Stimulated activated CD8-positive, alpha-beta memory T cell treated with anti-CD3 and anti-CD28 coated beads, Interleukin-7, amount 100 ng/mL, for 24 hours (primary cell): ENCODE measurements around the gene ITSN2.
"Not testable (repeated sequence)": the region's sequence is repeated elsewhere in the genome, so short reads cannot be mapped to it uniquely, and the experiment has no call there.

Experiments
- DNase-seq: peaks from one replicate; pipeline ENCODE4 v3.0.0-alpha.2; 2020; ENCODE audit warnings: low read depth

ITSN2 gene

GRCh38 chr2:24363301-24363700, 3.0 kb upstream of the ITSN2 start:
- DNase-seq: no peak

GRCh38 chr2:24362253-24362652, 1.9 kb upstream of the ITSN2 start:
- DNase-seq: no peak

- DNase-seq: no peak
Observed at GRCh38 chr2:24360963-24361330, 611 bp upstream of the ITSN2 start.

GRCh38 chr2:24359129-24360049, 947 bp downstream of the ITSN2 start:
- no peak for DNase-seq

DNA sequence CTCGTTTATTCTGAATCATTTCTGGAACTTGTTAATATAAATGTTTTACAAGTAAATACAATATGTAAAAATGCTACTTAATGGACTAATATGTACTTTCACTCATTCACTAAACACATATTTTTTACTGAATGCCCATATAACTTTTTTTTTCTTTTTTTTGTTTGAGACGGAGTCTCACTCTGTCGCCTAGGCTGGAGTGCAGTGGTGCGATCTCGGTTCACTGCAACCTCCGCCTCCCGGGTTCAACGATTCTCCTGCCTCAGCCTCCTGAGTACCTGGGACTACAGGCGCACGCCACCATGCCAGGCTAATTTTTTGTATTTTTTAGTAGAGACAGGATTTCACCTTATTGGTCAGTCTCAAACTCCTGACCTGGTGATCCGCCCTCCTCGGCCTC, 2.6 kb downstream of the ITSN2 start:
- not testable (repeated sequence) for DNase-seq

DNA sequence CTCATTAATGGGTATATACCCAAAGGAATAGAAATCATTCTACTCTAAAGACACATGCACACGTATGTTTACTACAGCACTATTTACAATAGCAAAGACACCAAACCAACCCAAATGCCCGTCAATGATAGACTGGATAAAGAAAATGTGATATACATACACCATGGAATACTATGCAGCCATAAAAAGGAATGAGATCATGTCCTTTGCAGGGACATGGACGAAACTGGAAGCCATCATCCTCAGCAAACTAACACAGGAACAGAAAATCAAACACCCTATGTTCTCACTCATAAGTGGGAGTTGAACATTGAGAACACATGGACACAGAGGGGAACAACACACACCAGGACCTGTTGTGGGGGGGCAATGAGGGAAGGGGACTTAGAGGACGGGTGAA, 3.2 kb downstream of the ITSN2 start:
- DNase-seq: not testable (repeated sequence)

GRCh38 chr2:24354957-24355356, 5.4 kb downstream of the ITSN2 start:
- DNase-seq: no peak

GRCh38 chr2:24354395-24354794, 5.9 kb downstream of the ITSN2 start:
- DNase-seq: no peak

DNA sequence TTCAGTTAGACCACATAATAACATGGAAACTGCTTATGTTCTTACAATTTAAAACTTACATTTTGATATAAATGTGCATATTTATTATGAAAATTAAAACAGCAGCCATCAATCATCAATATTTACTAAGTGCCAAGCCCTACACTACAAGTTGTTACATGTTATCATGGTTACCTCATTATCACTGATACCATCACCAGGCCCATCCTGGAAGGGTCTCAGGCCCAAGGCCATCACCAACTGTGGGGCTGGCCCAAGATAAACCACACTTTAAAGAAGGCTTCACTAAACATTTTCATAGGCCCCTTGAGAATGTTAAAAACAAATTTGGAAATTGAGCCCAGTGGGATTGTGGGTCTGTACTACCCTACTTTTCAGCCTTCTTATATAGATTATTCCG, 6.4 kb downstream of the ITSN2 start:
- no peak for DNase-seq

GRCh38 chr2:24353364-24353763, 7.0 kb downstream of the ITSN2 start:
- no peak for DNase-seq

GRCh38 chr2:24352664-24353063, 7.7 kb downstream of the ITSN2 start:
- DNase-seq: no peak

GRCh38 chr2:24351981-24352380, 8.4 kb downstream of the ITSN2 start:
- no peak for DNase-seq

GRCh38 chr2:24351627-24351938, 8.8 kb downstream of the ITSN2 start:
- DNase-seq: no peak

DNA sequence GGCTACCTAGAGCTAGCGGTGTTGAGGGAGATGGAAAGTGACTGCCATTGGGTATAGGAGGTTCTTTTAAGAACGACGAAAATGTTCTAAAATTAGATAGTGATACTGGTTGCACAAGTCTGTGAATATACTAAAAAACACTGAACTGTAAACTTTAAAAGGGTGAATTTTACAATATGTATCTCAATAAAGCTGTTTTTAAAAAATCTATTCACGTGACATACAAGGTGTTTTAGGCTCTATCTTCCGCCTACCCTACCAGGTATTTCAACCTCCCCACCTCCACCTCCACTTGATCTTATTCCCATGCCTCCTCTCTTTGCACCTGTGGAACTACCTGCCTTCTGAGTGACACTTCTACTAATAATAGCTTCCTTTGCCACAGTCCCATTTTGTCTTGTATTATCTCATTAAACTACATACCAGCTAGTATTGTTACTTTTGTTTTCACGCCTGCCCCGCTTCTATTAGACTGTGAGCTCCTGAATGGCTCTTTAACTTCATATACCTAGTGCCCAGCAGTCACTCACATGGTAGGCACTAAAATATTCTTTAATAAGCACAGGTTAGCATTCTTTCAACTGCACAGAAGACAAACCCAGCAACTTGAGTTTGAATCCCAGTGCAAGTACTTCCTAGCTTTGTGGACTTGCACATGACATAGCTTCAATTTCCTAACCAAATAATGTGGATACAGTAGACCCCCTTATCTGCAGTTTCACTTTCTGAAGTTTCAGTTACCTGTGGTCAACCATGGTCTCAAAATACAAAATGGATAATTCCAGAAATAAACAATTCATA, 9.3 kb downstream of the ITSN2 start:
- DNase-seq: no peak

DNA sequence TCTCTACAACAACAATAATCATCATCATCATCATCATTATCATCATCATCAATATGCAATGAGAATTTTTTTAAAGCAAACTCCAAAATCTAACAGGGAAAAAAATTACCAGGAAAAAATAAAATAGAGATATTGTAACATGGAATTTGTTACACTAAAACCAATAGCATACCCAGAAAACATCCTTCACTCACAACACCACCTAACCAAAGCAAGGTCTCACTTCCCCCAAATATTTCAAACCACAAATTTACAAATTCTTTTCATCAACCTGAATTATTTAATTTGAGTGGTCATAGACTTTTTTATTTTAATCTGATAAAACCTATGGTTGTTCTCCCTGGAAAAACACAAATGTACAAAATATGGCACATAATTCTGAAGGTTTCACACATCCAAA, 11.2 kb downstream of the ITSN2 start:
- DNase-seq: no peak

DNA sequence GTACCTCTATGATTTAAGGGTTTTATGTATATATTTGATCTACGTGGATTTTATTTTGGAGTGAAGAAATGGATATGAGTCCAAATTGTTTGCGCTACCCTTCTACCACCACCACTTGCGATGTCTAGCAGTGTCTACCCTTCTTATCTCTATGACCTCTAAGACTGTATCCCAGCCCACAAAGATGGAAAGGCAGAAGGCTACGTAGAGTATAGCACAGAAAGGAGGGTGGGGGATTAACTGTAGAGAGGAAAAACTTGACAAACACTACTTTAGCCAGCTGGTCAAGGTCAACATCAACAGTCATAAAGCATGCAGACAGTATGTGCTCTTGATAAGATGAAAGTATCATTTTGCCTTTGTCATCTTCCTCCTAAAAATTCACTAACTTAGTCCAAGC, 14.4 kb downstream of the ITSN2 start:
- no peak for DNase-seq

GRCh38 chr2:24343225-24343882, 17.0 kb downstream of the ITSN2 start:
- DNase-seq: no peak

GRCh38 chr2:24342110-24342910, 18.0 kb downstream of the ITSN2 start:
- no peak for DNase-seq

DNA sequence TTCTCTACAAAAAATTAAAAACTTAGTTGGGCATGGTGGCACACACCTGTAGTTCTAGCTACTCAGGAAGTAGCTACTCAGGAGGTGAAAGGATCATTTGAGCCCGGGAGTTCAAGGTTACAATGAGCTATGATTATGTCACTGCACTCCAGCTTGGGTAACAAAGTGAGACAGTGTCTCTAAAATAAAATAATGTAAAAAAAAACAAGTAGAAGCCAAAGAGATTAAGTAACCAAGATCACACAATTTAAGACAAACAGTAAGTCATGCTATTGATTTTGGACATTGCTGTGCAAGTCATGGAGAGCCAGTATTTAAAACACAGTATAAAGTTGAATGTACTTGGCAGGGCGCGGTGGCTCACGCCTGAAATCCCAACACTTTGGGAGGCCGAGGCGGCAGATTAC, 20.5 kb downstream of the ITSN2 start:
- DNase-seq: no peak

- DNase-seq: not testable (repeated sequence)
Observed at GRCh38 chr2:24339098-24339497, 21.2 kb downstream of the ITSN2 start.

GRCh38 chr2:24337890-24338289, 22.4 kb downstream of the ITSN2 start:
- DNase-seq: no peak

- no peak for DNase-seq
Observed at GRCh38 chr2:24336811-24337210, 23.5 kb downstream of the ITSN2 start.
